Activated CD4-positive, alpha-beta T cell treated with anti-CD3 and anti-CD28 coated beads, Interleukin-2, amount 50 U/mL, for 24 hours (primary cell): ENCODE results near the gene PHTF1.

ENCODE experiments used
- DNase-seq, 2 donors: peaks; one replicate each; pipeline ENCODE4 v3.0.0-alpha.2; 2020; ENCODE audit warnings: low read depth in 1 of 2, low spot score in 1 of 2

The PHTF1 gene

DNA sequence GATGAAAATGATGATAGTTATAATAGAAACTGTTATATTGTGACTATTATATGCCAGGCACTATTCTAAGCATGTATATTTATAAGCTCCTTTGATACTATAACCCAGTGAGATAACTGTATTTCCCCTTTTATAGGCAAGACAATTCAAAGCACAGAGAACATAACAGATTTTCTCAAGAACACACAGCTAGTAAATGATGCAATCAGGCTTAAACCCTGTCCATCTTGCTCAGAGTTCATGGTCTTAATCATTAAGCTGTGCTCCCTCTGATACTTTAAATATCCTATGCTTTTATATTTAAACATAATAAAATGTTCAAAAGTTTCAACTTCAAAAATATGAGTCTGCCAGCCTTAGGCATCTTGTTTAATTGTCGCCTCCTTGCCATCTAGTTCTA is 88.6 kb downstream of the PHTF1 start:
- no peak for DNase-seq

DNA sequence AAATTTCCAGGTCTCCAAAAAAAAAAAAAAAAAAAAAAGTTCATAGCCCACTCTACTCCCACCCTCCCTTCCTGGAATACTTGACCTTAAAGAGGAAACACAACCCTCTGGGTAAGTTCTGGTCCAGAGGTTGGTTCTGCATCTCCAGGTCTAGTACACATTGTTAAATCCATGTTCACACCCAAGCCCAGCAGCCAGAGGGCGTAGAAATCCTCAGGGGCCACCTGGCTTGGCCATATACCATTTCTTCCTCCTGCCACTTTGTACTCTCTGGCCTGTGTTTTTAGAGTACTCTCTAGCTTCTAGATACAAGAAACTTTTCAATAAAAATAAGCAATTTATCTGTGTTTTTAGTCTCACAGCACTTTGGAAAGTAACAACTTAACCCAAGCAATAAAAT is 89.3 kb downstream of the PHTF1 start:
- no peak for DNase-seq

DNA sequence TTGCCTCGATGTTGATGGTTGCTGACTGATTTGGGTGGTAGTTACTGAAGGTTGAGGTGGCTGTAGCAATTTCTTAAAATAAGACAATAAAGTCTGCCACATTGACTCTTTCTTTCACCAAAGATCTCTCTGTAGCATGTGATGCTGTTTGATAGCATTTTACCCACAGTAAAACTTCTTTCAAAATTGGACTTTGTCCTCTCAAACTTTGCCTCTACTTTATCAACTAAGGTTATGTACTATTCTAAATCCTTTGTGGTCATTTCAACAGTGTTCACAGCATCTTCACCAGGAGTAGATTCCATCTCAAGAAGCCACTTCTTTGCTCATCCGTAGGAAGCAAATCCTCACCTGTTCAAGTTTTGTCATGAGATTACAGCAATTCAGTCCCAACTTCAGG is 93.2 kb downstream of the PHTF1 start:
- no peak for DNase-seq

DNA sequence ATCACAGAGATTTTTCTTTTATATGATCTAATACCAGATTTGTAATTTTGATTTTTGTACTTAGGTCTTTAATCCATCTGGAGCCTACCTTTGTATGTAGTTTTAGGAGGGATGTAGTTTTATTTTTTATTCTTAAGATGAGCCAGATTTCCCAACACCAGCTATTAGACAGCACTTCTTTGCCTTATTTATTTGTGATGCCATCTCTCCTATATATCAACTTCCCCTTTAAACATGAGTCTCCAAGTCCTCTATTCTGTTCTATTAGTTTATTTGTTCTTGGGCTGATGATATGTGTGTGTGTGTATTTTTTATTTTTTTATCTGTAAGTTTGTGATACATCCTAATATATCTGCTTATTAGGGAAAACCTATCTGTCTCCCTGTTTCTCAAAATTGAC is 94.2 kb downstream of the PHTF1 start:
- DNase-seq: no peak

- DNase-seq: no peak
Measured at GRCh38 chr1:113663165-113663951, 95.9 kb downstream of the PHTF1 start.

DNA sequence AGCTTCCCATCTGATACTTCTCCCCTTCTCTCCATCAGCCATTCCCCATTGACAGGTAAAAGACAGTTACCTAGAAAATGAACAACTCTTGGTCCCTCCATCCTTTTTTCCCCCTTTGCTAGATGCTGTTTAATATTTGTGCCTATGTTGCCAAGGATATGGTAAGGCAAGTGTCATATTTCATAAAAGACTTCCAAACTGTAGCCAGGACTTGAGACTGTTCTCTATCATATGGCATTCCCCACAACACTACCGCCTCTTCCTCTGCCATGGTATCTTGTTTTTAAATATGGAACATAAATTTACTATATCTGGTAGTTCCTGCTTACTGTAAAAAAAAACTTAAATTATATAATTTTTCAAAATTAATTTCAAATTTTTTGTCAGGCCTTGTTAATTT is 97.2 kb downstream of the PHTF1 start:
- DNase-seq: no peak

DNA sequence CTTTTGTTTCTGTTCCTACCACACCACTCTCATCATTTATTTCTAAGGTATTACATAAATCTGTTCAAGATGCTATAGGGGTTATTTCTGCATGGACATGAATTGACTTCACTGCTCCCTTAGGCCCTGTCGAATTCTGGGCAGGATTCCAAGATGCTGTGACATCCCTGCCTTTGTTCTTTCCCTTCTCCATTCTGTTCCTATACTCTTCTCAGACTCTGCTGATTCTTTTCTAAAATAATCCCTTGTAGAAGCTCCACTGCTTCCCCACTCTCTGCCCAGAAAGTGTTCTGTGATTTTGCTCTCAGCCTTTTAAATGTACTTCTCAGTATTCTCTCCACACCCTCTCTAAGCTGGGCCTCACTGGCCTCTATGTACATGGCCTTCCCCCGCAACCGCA is 99.2 kb downstream of the PHTF1 start:
- no peak for DNase-seq

- DNase-seq: no peak
Measured at GRCh38 chr1:113659556-113659955, 99.7 kb downstream of the PHTF1 start.

GRCh38 chr1:113659035-113659434 is 100.3 kb downstream of the PHTF1 start:
- no peak for DNase-seq

GRCh38 chr1:113657556-113658063 is 101.7 kb downstream of the PHTF1 start:
- DNase-seq: no peak

DNA sequence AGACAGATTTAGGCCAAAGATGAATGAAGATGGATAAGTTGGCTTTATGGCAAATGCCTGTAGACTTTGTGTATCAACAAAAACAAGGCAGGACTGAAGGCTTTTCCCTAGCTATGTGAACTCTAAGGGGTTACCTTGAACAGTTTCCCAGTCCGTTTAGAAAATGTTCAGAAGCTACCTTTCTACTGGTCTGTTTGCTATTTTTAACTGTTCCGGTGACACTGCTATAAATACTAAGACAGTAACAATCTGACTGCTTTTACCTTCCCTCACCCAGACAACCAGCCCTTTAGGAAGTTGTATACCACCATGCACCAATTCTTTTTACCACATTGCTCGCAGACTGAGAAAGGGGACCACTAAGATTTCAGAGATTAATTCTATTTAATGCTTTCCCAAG is 102.2 kb downstream of the PHTF1 start:
- no peak for DNase-seq

GRCh38 chr1:113654883-113655282 is 104.4 kb downstream of the PHTF1 start:
- no peak for DNase-seq

DNA sequence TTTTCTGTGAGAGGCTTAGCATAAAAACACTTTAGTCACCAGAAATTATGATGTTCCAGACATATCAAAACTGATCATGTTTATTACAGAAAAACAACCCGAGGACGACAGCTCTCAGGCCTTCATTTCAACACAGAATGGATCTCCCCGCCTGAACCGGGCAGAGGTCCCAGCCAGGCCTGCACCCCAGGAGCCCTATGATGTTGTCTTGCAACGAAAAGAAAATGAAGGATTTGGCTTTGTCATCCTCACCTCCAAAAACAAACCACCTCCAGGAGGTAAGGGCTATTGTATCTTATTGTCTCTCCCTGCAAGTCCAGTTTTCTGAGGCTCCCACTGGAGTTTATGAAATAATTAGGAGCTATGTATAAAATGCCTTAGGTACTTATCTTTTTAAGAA is 105.5 kb downstream of the PHTF1 start:
- no peak for DNase-seq

GRCh38 chr1:113652771-113653170 is 106.5 kb downstream of the PHTF1 start:
- DNase-seq: no peak

DNA sequence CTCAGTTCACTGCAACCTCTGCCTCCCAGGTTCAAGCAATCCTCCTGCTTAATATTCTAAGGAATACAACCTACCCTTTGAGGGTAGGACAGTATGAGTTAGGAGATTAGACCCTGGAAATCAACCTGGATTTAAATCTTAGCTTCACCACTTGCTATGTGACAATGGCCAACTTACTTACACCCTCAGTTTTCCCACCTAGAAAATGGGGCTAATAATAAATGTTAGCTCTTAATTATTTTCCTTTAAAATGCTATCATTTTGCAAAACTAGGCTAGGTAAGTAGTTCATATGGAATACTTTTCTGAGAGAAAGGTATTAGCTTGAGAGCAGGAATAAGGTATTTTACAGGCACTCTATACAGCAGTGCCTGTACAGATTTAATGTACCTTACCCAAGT is 110.8 kb downstream of the PHTF1 start:
- no peak for DNase-seq

DNA sequence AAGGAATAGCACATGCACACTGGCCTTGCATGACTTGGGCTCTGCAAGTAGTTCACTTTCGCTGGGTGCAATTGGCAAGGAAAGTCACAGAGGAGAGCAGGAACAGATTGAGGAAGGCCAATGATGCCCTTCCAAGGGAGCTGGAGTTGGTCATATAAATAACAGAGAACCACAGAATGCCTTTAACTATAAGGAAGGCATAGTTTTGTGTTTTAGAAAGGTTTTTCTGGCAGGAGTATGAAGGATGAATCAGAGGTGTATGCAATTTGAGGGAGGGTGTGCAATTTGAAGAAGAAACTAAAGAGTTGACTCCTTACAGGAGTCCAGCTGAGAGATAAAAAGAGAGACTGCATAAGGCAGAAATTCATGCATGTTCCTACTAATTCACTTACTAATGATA is 112.1 kb downstream of the PHTF1 start:
- no peak for DNase-seq
